Spleen (tissue), 11 donors: ENCODE data around the gene INO80. TPM values are rescaled to one million over a fixed set of nuclear protein-coding genes. Genes with fewer than 3 reads are reported as not detected.

Source experiments
- DNase-seq: peaks from one replicate; pipeline ENCODE4 v3.0.0-alpha.2; 2020
- H3K27ac ChIP-seq, 8 donors: fragments of 200-600 bp; sonication (generic) in 7 of 8; 1 replicate in 4 of 8; 2 replicates in 4 of 8; pipeline versions ENCODE4 v1.5.0 to v1.8.0; 2016 to 2021; ENCODE audit warnings: inconsistent platforms in 4 of 8, mild to moderate bottlenecking in 4 of 8, moderate library complexity in 1 of 8
- H3K27me3 ChIP-seq, 7 donors: fragments of 200-600 bp; sonication (generic) in 6 of 7; replicated peaks in 1 of 7; 1 replicate in 4 of 7; 2 replicates in 3 of 7; pipeline versions ENCODE4 v1.5.0 to v1.8.0; 2016 to 2021; ENCODE audit warnings: inconsistent platforms in 3 of 7, mild to moderate bottlenecking in 1 of 7
- H3K36me3 ChIP-seq, 6 donors: fragments of 200-600 bp; sonication (generic) in 5 of 6; 1 replicate in 4 of 6; 2 replicates in 2 of 6; pipeline versions ENCODE4 v1.5.0 to v1.8.0; 2016 to 2021; ENCODE audit warnings: inconsistent platforms in 2 of 6
- H3K4me1 ChIP-seq, 6 donors: fragments of 200-600 bp; sonication (generic) in 5 of 6; 1 replicate in 3 of 6; 2 replicates in 3 of 6; pipeline versions ENCODE4 v1.5.0 to v1.8.0; 2016 to 2021; ENCODE audit warnings: inconsistent platforms in 3 of 6
- H3K4me3 ChIP-seq, 8 donors: fragments of 200-600 bp; sonication (generic) in 7 of 8; 1 replicate in 4 of 8; 2 replicates in 4 of 8; pipeline versions ENCODE4 v1.5.0 to v1.8.0; 2016 to 2021; ENCODE audit warnings: inconsistent platforms in 4 of 8, mild to moderate bottlenecking in 4 of 8, moderate library complexity in 2 of 8
- H3K9me3 ChIP-seq, 8 donors: fragments of 200-600 bp; sonication (generic) in 7 of 8; 1 replicate in 4 of 8; 2 replicates in 4 of 8; pipeline versions ENCODE4 v1.5.0 to v1.8.0; 2016 to 2021; ENCODE audit warnings: inconsistent platforms in 4 of 8
- CTCF ChIP-seq, 11 experiments: fragments of 200-600 bp in 7 of 11; fragments of 450-650 bp in 4 of 11; sonication (generic) in 4 of 11; IDR thresholded peaks in 8 of 11; conservative IDR thresholded peaks in 3 of 11; 1 replicate in 7 of 11; 2 replicates in 4 of 11; pipeline versions ENCODE4 v1.4.0 to v1.8.0; 2016 to 2021; ENCODE audit warnings: antibody characterized with exemption in 11 of 11, inconsistent platforms in 4 of 11, mild to moderate bottlenecking in 1 of 11
- POLR2A ChIP-seq, 3 donors: fragments of 450-650 bp; IDR thresholded peaks; one replicate each; pipeline ENCODE4 v1.5.1; 2017; ENCODE audit warnings: antibody characterized with exemption in 3 of 3, mild to moderate bottlenecking in 1 of 3
- POLR2AphosphoS5 ChIP-seq, 3 donors: sonication (generic); formaldehyde crosslinking; IDR thresholded peaks; one replicate each; pipeline ENCODE4 v1.5.1; 2017; ENCODE audit warnings: antibody characterized with exemption in 3 of 3
- WGBS, 5 donors: extraction: QIAGEN DNeasy Blood & Tissue Kit in 3 of 5; methylation state at CpG; one replicate each; pipeline versions ENCODE4 v1.1.5 to v1.1.7; 2013 to 2018; 5-methylcytosine and 5-hydroxymethylcytosine counted together
- intact Hi-C: fragments of 100-400 bp; cut with DNase I; formaldehyde crosslinking; loops from one replicate; pipeline ENCODE4 v1.15.0; 2023; ENCODE audit warnings: low total_unique reads
- polyA plus RNA-seq, 3 donors: library from polyadenylated mRNA; stranded (reverse); fragments of 200-250 nt; gene quantifications; one replicate each; pipeline ENCODE4 v1.2.1, GENCODE V29; 2013
- total RNA-seq, 7 donors: library from RNA; depleted of rRNA in 3 of 7; stranded (reverse); fragments of >200 nt in 3 of 7; fragmentation: NEBNext Ultra II Directional in 4 of 7; extraction: Animal tissue kit (Norgen Biotek cat#: 25700) in 4 of 7; gene quantifications; one replicate each; pipeline versions ENCODE4 v1.1.0 to v1.2.1, GENCODE V29; 2016 to 2021
- donor health status: healthy with polysubstance abuse.
- donor health status: DM: no; HTN: no; CAD: no; lungs with moderate emphysema.
- donor health status: DM: no; HTN: no; CAD: no.
- donor health status: Bipolar disorder and iron deficiency.
- donor health status: healthy.
- donor health status: DM: no; HTN: no; CAD: no.
- donor health status: DM: yes; HTN: yes; CAD: no.

The INO80 gene
- total and polyA plus RNA-seq, 10 donors, result 5.2 to 39.4 (median 25.9) TPM

DNA sequence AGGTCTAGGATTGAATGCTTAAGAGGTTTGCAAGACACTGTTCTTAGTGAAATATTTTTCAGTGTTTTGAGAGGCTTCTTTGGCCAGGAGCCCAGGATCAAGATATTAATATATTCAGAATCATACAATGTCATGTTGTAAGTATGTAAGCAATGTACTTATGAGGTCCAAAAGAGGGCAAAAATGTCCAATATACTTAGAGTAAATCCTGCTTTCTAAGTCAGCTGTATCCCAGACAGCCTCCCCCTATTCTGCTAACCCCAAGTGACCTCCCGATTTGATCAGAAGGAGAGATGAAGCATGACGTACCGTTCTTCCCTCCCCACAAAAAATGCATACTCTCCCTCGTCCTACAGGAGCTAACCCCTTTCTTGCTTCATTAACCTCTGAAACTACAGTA is 91.9 kb downstream of the INO80 start:
- intact Hi-C loops, result loop anchor here (5.0 kb wide), 2 partner anchors 122 to 158 kb away; no protein-coding TSS in a partner anchor
- WGBS, 5 donors, result 67 to 80% (median 76%) methylated on average over 4 of the region's 4 CpGs
- no peaks in the 10 kb centered on the region for H3K9me3 ChIP-seq

GRCh38 chr15:41022487-41023090 is 93.5 kb downstream of the INO80 start:
- Histone ChIP-seq H3K27ac (no peak overlapping the region), H3K36me3 (peaks cover 0 to 92% (median 39%) of the 10 kb centered on the region in 6 donors), H3K4me1 (peaks cover 3 to 34% (median 19%) of the 10 kb centered on the region in 6 donors)

More for the DNA sequence above, 91.9 kb downstream of the INO80 start:
- H3K27me3 ChIP-seq, result no peaks in the 10 kb centered on the region
- no peak for DNase-seq
- H3K36me3 ChIP-seq, result peaks cover 0 to 94% (median 34%) of the 10 kb centered on the region in 6 donors
- H3K4me3 ChIP-seq, result no peak overlapping the region
- H3K4me1 ChIP-seq, result peaks cover 0 to 19% (median 5%) of the 10 kb centered on the region in 6 donors
- no peak for TF ChIP-seq POLR2A (IDR thresholded peaks at IDR 0.05)
- TF ChIP-seq POLR2AphosphoS5 (IDR thresholded peaks at IDR 0.05), result no peak
- TF ChIP-seq CTCF (IDR thresholded peaks at IDR 0.05 in 8 of 11, conservative IDR thresholded peaks at IDR 0.05 in 3 of 11), result no peak
- H3K27ac ChIP-seq, result peak overlapping the region in 5 of 8 donors; percentile 6 to 38 (median 21)

GRCh38 chr15:41020829-41021228 is 95.3 kb downstream of the INO80 start:
- intact Hi-C loops, result loop anchor here (5.0 kb wide), 2 partner anchors 119 to 161 kb away; no protein-coding TSS in a partner anchor
- H3K27me3 ChIP-seq, result no peaks in the 10 kb centered on the region
- H3K9me3 ChIP-seq, result no peaks in the 10 kb centered on the region
- DNase-seq, result no peak
- peaks cover 0 to 92% (median 34%) of the 10 kb centered on the region in 6 donors for H3K36me3 ChIP-seq
- 74 to 91% (median 90%) methylated on average over 6 of the region's 6 CpGs for WGBS, 5 donors
- peaks cover 8 to 52% (median 35%) of the 10 kb centered on the region in 6 donors for H3K4me1 ChIP-seq
- no peak overlapping the region for H3K4me3 ChIP-seq
- H3K27ac ChIP-seq, result no peak overlapping the region
- no peak for TF ChIP-seq POLR2AphosphoS5 (IDR thresholded peaks at IDR 0.05)
- no peak for TF ChIP-seq CTCF (IDR thresholded peaks at IDR 0.05 in 8 of 11, conservative IDR thresholded peaks at IDR 0.05 in 3 of 11)
- TF ChIP-seq POLR2A (IDR thresholded peaks at IDR 0.05), result no peak

More at GRCh38 chr15:41022487-41023090, 93.5 kb downstream of the INO80 start:
- no peak overlapping the region for H3K4me3 ChIP-seq
- no peaks in the 10 kb centered on the region for H3K27me3 ChIP-seq
- intact Hi-C loops, result loop anchor here (5.0 kb wide), 2 partner anchors 120 to 160 kb away; no protein-coding TSS in a partner anchor
- WGBS, 5 donors, result 63 to 72% (median 69%) methylated on average over 5 of the region's 5 CpGs
- no peaks in the 10 kb centered on the region for H3K9me3 ChIP-seq
- TF ChIP-seq CTCF (IDR thresholded peaks at IDR 0.05 in 8 of 11, conservative IDR thresholded peaks at IDR 0.05 in 3 of 11), result peak in 10 of 11 experiments; percentile 44 to 74 (median 67)
- TF ChIP-seq POLR2A (IDR thresholded peaks at IDR 0.05), result no peak
- no peak for TF ChIP-seq POLR2AphosphoS5 (IDR thresholded peaks at IDR 0.05)
- no peak for DNase-seq

DNA sequence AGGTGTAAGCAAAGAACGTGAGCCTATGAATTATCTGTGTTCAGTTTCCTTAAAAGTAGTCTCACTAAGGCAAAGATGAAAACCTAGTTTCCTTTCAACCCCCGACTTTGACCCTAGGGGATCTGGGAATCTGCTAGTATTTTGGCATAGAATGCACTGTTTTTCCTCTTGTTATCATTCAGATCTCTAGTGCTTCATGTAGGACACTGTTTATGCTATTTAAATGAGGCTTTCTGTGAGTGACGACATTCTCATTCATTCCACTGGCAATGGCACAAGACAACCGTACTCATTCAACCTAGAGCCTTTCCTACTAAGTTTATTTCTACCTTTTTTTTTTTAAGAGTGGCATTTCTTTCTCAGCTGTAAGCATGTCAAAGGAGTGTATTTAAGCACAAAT is 95.8 kb downstream of the INO80 start:
- H3K36me3 ChIP-seq, result peaks cover 0 to 92% (median 34%) of the 10 kb centered on the region in 6 donors
- H3K4me3 ChIP-seq, result no peak overlapping the region
- H3K27ac ChIP-seq, result peak overlapping the region in 1 of 8 donors; percentile 22
- H3K27me3 ChIP-seq, result no peaks in the 10 kb centered on the region
- 78 to 86% (median 80%) methylated on average over 4 of the region's 4 CpGs for WGBS, 5 donors
- no peak for DNase-seq
- intact Hi-C loops, result loop anchor here (5.0 kb wide), 2 partner anchors 118 to 162 kb away; no protein-coding TSS in a partner anchor
- no peaks in the 10 kb centered on the region for H3K9me3 ChIP-seq
- TF ChIP-seq CTCF (IDR thresholded peaks at IDR 0.05 in 8 of 11, conservative IDR thresholded peaks at IDR 0.05 in 3 of 11), result no peak
- TF ChIP-seq POLR2AphosphoS5 (IDR thresholded peaks at IDR 0.05), result no peak
- no peak for TF ChIP-seq POLR2A (IDR thresholded peaks at IDR 0.05)
- peaks cover 8 to 52% (median 36%) of the 10 kb centered on the region in 6 donors for H3K4me1 ChIP-seq
